Stimulated activated CD4-positive, alpha-beta T cell treated with anti-CD3 and anti-CD28 coated beads, Interleukin-2, amount 100 ng/mL, for 48 hours (primary cell): ENCODE measurements around the gene SLC22A13.
"Not testable (repeated sequence)": the region's sequence is repeated elsewhere in the genome, so short reads cannot be mapped to it uniquely, and the experiment has no call there.

Experiments
- DNase-seq, 2 donors: peaks; one replicate each; pipeline ENCODE4 v3.0.0-alpha.2; 2020

The SLC22A13 gene

GRCh38 chr3:38264779-38265178 is 833 bp upstream of the SLC22A13 start:
- no peak for DNase-seq

DNA sequence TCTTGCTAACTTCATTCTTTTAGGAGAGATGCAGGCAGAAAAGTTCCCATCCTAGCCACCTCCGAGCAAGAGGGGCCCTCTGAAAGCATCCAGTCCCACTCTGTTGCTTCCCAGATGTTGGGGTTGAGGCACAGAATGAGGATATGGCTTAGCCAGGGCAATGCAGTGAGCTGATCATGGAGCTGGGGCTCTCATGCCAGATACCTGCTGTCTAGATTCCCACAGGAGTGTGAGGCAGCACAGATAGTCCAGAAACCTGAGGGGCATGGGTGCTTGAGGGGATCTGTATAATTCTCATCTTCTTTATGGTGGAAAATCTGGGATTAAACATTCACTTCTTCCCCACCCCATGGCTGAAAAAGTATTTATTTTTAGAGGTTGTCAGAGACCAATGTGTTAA is 1.2 kb downstream of the SLC22A13 start:
- DNase-seq: no peak

GRCh38 chr3:38267662-38268061 is 2.0 kb downstream of the SLC22A13 start:
- DNase-seq: no peak

DNA sequence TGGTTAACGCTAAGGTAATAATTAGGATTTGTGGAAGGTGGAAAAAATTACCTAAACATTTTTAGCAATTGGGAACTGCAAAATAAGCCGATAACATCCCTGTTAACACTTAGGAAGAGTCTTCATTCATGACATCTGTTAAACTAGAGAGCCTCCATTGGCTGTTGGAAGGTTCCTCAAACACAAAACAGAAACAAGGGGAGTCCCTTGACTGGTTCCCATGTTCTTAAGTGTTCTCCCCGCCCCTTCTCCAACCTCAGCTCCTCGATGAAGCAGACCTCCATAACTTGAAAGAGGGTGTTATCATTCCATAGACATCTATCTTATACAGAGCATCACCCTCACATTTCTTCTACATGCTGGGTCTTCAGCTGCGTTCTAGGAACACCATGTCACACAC is 2.5 kb downstream of the SLC22A13 start:
- no peak for DNase-seq

- DNase-seq: no peak
Observed at GRCh38 chr3:38268522-38268921, 2.9 kb downstream of the SLC22A13 start.

- DNase-seq: no peak
Observed at GRCh38 chr3:38270606-38271005, 5.0 kb downstream of the SLC22A13 start.

- no peak for DNase-seq
Observed at GRCh38 chr3:38271553-38271952, 5.9 kb downstream of the SLC22A13 start.

GRCh38 chr3:38274864-38275649 is 9.4 kb downstream of the SLC22A13 start:
- no peak for DNase-seq

DNA sequence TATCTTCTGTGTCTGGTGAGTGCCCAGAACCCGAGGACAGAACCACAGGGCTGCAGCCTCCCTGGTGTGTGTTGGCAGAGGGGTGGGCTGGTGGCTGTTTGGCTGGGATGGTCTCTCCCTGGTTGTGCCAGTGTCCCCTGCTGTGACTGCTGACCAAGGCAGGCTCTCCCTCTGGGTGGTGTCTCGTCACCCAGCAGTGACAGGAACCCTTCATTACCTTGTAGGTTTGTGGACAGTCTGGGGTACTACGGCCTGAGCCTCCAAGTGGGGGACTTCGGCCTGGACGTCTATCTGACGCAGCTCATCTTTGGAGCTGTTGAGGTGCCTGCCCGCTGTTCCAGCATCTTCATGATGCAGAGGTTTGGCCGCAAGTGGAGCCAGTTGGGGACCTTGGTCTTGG is 10.0 kb downstream of the SLC22A13 start:
- DNase-seq: no peak

DNA sequence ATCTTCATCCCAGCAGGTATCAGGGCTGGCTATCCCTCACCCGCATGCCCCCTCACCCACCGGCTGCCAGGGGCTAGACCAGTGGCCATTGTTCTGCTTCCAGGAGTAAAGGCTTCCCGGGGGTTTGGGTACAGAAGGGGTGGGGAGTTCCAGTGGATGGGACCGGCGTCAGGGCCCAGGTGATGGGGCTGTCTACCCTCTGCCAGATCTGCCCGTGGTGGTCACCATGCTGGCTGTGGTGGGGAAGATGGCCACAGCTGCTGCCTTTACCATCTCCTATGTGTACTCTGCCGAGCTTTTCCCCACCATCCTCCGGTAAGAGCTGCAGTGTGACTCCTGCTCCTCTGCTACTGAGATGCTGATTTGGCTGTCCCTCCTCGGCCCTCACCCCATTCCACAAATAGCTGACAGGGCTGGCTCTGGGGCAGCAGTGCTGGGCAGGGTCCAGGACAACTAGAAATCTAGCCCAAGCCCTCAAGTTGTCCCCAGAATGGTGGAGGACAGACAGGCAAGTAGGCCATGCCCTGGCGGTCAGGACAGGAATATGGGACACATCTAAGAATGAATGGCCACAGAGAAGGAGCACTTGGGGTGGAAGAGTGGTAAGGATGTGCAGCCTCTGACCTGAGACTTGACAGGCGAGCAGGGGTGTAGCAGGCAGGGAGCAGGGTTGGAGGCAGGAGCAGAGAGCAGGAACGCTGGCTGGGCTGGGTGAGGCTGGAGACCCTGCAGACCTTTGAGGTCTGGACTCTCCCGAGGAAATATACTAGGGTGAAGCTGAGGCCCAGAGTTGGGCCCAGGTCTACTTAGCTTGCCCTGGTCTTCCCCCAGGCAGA is 10.7 kb downstream of the SLC22A13 start:
- no peak for DNase-seq

DNA sequence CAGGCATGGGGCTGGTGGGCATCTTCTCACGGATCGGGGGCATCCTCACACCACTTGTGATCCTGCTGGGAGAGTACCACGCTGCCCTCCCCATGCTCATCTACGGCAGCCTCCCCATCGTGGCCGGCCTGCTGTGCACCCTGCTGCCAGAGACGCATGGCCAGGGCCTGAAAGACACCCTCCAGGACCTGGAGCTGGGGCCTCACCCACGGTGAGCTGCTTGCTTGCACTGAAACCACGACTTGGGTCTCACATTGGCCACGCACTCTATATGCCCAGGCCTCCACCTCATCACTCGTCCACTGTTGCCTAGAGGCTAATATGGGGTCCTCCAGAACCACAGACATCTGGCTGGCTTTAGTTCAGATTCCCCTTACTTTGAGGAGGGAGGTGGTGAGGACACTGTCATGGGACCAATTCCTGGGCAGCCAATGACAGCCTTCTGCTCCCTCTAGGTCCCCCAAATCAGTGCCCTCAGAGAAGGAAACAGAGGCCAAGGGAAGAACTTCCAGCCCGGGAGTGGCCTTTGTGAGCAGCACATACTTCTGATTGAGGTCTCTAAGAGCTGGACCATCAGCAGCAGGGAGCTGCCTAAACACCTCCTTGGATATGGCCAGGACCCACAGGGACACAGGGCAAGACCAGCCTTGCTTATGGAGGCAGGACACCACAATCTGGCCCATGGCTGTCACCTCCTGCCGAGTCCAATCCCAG is 11.5 kb downstream of the SLC22A13 start:
- DNase-seq: no peak

GRCh38 chr3:38278841-38279240 is 13.2 kb downstream of the SLC22A13 start:
- DNase-seq: no peak

DNA sequence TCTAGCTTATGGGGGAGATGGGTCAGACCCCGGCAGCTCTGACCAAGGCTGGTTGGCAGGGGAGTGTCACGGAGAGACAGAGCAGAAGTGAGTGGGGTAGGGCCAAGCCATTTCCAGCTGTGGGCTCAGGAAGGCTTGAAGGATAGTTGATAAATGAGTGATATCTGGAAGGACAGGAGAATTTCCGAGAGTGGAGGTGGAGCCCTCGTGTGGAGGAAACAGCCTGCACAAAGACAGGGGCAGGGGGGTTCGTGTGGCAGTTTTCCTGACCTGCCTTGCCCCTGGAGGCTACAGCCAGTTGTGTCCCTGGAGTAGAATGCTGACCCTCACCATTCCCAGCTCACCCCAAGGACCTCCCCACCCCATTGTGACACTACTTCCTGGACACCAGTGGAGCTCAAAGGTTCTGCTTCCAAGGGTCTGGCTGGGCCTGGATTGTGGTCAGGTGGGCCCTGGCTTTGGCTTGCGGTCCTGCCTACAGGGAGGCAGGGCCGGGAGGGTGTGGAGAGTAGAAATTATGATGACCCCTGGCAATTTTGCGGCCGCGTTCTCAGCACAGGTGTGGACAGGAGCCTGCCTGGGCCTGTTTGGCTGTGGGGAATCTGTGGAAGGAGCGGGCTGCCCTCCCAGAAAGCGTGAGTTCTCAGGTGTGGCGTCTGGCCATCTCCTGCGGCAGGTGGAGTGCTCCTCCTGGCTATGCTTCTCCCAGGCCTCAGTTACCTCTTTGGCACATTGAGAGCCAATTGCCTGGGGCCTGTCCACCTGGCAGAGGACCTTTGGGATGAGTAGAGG is 16.5 kb downstream of the SLC22A13 start, which contains the start of gene SLC22A14:
TSS of gene SLC22A14 (plus strand) at position 400 of the 792 bp plus-strand sequence. CDS start 23,733 bp downstream, outside the sequence.
- no peak for DNase-seq

DNA sequence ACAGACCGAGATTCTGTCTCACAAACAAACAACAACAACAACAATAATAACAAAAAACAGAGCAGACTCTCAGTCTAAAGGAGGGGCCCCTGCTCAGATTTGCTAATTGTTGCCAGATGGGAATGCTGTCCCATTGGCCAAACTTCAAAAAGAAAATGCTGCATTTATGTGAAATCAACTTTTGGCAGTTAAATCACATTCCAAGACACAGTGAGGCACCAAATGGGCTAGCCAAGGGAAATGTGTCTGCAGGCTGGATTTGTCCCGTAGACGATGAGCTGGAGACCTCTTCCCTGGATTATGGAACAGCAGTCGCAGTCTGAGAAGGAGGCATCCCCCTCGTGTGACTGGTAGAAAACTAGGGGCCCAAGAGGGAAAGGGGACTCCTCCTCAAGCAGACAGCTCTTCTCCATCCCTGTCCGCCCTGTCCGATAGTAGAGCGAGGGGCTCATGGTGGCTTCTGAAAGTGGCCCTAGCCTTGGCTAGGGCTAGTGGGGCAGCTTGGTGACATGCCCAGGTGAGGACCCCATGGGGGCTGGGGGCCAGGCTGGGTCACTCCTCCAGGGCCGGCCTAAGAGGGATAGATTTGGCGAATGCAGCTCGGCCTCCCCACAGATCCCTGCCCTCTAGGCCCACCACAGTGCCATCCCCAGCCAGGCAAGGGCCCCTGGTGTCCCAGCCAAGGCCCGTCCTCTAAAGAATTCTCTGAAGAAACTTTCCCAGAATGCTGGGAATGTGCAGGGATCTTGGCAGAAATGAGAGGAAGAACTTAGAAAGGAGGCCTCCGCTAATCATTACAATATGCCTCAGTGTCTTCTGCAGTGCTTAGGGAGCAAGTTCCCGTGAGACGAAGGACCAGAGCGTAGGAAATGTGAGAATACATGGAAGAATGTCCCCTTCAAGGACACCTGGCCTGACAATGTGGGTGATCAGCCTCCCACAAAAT is 18.5 kb downstream of the SLC22A13 start:
- DNase-seq: no peak

DNA sequence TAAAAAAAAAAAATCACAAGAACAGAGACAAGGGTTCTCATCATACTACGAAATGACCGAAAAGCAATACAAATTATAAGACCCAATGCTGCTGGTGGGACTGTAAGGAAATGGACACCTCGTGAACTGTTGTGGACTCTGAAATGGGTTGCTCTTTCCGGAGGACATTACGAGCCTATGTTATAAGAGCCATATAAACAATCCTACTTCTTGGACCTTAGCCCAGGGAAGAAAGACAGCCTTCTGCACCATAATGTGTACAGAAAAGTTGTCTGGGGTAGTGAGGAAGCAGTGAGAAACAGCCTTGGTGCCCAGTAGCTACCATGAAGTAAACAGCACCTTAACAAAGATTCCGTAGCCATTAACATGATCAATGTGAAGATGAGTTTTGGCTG is 19.1 kb downstream of the SLC22A13 start:
- no peak for DNase-seq

- not testable (repeated sequence) for DNase-seq
Observed at GRCh38 chr3:38289286-38290217, 23.9 kb downstream of the SLC22A13 start.

DNA sequence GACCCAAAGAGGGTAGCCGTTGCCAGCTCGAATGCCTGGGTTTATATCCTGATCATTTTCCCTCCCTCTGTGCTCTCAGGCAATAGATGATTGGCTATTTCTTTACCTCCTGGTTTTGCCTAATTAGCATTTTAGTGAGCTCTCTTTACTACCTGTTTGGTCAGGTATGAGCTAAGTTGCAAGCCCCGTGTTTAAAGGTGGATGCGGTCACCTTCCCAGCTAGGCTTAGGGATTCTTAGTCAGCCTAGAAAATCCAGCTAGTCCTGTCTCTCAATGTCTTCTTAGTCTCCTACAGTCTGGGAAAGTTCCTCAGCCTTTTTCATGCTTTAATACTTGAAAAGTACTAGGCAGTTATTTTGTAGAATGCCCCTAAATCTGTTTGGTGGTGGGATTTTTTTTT is 31.4 kb downstream of the SLC22A13 start:
- DNase-seq: not testable (repeated sequence)

DNA sequence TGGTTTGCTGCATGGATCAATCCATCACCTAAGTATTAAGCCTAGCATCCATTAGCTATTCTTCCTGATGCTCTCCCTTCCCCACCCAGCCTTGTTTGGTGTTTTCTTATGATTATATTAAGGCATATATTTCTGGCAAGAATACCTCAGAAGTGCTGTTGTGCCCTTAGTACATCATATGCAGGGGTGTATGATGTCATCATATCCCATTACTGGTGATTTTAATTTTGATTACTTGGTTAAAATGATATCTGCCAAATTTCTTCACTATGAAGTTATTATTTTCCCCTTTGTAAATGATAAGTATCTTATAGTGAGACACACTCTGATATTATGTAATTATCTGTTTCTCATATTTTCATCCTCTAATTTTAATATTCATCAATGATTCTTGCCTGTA is 31.9 kb downstream of the SLC22A13 start:
- no peak for DNase-seq

DNA sequence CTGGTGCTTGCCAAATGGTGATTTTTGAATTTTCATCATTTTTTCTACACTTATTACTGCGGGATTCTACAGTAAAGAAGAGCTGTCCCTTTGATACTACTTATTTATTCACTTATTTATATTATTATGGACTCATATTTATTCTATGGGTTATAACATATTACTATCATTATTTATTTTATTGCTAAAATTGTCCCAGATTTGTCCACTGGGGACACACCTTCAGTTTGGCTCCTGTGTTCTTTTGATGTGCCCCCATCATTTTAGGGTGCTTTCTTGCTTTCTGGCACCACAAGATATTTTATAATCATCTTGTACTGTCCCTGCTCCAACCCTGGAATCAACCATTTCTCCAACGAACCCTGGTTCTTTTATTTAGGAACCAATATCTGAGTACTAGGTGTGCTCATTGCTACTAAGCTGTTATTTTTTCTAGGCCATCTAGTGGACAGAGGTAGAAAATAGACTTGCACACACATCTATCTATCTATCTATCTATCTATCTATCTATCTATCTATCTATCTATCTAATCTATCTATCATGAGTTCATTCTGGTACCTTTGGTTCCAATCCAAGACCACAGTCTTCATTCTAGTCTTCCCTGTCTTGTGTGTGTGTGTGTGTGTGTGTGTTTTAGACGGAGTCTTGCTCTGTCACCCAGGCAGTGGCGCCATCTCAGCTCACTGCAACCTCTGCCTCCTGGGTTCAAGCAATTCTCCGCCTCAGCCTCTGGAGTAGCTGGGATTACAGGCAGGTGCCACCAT is 32.5 kb downstream of the SLC22A13 start:
- DNase-seq: no peak
